Measurements from ENCODE around the gene GSTO2.

The GSTO2 gene

GRCh38 chr10:104322416-104322782, 53.4 kb downstream of the GSTO2 start:
- TF ChIP-seq, protein P1, sequence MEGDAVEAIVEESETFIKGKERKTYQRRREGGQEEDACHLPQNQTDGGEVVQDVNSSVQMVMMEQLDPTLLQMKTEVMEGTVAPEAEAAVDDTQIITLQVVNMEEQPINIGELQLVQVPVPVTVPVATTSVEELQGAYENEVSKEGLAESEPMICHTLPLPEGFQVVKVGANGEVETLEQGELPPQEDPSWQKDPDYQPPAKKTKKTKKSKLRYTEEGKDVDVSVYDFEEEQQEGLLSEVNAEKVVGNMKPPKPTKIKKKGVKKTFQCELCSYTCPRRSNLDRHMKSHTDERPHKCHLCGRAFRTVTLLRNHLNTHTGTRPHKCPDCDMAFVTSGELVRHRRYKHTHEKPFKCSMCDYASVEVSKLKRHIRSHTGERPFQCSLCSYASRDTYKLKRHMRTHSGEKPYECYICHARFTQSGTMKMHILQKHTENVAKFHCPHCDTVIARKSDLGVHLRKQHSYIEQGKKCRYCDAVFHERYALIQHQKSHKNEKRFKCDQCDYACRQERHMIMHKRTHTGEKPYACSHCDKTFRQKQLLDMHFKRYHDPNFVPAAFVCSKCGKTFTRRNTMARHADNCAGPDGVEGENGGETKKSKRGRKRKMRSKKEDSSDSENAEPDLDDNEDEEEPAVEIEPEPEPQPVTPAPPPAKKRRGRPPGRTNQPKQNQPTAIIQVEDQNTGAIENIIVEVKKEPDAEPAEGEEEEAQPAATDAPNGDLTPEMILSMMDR (IDR thresholded peaks at IDR 0.05; ENCODE audit: insufficient read depth, missing control alignments) = no peak
- DNase-seq (ENCODE audit: insufficient read length, low spot score) (no peak), FAIRE-seq (no peak)

DNA sequence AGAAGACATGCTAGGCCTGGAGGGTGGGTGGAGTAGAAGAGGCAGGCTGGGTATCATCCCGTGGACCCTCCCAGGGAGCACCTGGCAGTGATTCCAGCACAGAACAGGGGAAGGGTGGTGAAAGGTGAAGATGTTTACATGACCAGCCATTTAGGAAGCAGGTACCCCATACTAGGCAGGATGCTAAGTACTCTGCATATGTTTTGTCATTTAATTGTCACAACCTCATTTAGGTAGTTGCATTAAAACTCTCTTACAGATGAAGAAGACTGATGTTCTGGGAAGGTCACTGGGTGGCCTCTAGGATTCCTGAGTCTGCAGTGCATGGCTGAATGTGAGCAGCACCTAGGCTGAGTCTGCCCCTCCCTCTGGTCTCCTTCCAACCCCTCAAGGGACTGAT, 54.1 kb downstream of the GSTO2 start:
- FAIRE-seq = no peak
- TF ChIP-seq, protein P1 (IDR thresholded peaks at IDR 0.05; ENCODE audit: insufficient read depth, missing control alignments) = no peak
- DNase-seq (ENCODE audit: insufficient read length, low spot score) = no peak

- TF ChIP-seq, protein P1 (IDR thresholded peaks at IDR 0.05; ENCODE audit: insufficient read depth, missing control alignments) = no peak
- DNase-seq (ENCODE audit: insufficient read length, low spot score) = no peak
- FAIRE-seq = no peak
Measured at GRCh38 chr10:104323760-104324201, 54.8 kb downstream of the GSTO2 start.

GRCh38 chr10:104324221-104324686, 55.3 kb downstream of the GSTO2 start:
- DNase-seq (ENCODE audit: insufficient read length, low spot score) (no peak), FAIRE-seq (no peak)
- TF ChIP-seq, protein P1 (IDR thresholded peaks at IDR 0.05; ENCODE audit: insufficient read depth, missing control alignments) = no peak

GRCh38 chr10:104324931-104325330, 55.9 kb downstream of the GSTO2 start:
- DNase-seq (ENCODE audit: insufficient read length, low spot score) (no peak), FAIRE-seq (no peak)
- TF ChIP-seq, protein P1 (IDR thresholded peaks at IDR 0.05; ENCODE audit: insufficient read depth, missing control alignments) = no peak

DNA sequence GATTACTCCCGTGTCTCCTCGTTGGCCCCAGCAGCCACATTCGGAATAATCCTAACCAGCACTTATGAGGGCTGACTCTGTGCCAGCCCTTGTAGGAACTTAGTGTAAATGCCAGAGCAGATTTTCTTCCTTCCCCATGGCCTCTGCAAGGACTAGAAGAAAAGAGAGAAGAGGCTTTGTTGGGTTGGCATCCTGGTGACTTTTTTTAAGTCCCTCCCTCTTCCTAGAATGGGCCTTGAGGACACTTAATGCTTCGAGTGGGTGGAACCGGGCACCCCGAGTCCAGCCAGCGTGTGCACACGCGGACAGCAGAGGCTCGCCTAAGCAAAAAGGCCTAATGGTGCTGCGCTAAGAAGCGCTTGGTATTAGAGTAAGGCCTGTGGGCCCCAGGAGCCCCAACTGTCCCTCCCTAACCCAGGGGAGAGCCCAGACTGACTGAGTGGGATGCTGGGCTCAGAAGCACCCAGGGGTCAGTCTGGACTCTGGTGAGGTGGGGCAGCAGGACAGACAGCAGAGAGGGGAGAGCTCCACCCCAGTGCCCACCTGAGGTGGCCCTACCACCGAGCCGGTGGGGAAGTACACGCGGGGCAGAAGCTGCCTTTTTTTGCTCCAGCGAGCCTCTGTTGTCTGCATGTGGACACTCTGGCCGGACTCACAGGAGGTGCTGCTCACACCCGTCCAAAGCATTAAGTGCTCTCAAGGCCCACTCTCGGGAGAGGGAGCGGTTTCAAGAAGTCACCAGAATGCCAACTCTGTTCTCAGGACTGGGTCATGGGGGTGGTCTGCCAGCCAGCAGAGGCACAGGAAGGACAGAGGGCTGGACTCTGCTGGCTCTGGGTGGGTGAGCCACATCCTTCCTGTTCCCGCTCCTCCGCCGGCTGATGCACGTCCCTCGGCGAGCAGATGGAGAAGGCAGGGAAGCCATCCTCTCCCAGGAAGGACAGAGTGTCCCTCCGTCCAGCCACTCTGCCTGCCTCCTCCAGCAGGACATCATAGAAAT, 56.8 kb downstream of the GSTO2 start:
- TF ChIP-seq, protein P1 (IDR thresholded peaks at IDR 0.05; ENCODE audit: insufficient read depth, missing control alignments) = no peak

More for the DNA sequence above, 56.8 kb downstream of the GSTO2 start:
- FAIRE-seq = no peak
- no peak for DNase-seq (ENCODE audit: insufficient read length, low spot score)

All from D721Med (cell line).